GM10248 (cell line): ENCODE results near the gene TAMALIN.

ENCODE experiments used
- CTCF ChIA-PET: fragments of 300-600 bp; sonication (Branson Sonifier 250); formaldehyde crosslinking; extraction: SDS; loops from one replicate; lab custom pipeline; 2021; ENCODE audit warnings: antibody characterized with exemption; lab: Yijun Ruan, JAX
- POLR2A ChIA-PET: fragments of 350-650 bp; sonication (Branson Sonifier 250); formaldehyde crosslinking; extraction: SDS; loops from one replicate; lab custom pipeline; 2020; ENCODE audit warnings: antibody characterized with exemption; lab: Yijun Ruan, JAX
- DNase-seq: peaks from one replicate; pipeline ENCODE4 v3.0.0; 2012; ENCODE audit errors: extremely low spot score
- TF ChIP-seq, protein P1 (sequence below): IDR thresholded peaks from 2 replicates; pipeline ENCODE4 v1.5.1; 2012; ENCODE audit warnings: mild to moderate bottlenecking, low read depth; ENCODE audit errors: extremely low read depth, missing control alignments, control extremely low read depth

Gene TAMALIN

GRCh38 chr12:52003591-52003990, 3.2 kb upstream of the TAMALIN start:
- DNase-seq = no peak
- ChIA-PET CTCF (interaction anchor here (1.0 to 32.6 kb wide), 15 partner anchors 10 to 122 kb away, joined by 3 to 870 read pairs (median 4); partner anchors contain the start of genes ATG101 and NR4A1), POLR2A (interaction anchor here (1.5 kb wide), 1 partner anchor 47 kb away, joined by 4 read pairs; the partner anchor contains the start of gene NR4A1)
- TF ChIP-seq, protein P1, sequence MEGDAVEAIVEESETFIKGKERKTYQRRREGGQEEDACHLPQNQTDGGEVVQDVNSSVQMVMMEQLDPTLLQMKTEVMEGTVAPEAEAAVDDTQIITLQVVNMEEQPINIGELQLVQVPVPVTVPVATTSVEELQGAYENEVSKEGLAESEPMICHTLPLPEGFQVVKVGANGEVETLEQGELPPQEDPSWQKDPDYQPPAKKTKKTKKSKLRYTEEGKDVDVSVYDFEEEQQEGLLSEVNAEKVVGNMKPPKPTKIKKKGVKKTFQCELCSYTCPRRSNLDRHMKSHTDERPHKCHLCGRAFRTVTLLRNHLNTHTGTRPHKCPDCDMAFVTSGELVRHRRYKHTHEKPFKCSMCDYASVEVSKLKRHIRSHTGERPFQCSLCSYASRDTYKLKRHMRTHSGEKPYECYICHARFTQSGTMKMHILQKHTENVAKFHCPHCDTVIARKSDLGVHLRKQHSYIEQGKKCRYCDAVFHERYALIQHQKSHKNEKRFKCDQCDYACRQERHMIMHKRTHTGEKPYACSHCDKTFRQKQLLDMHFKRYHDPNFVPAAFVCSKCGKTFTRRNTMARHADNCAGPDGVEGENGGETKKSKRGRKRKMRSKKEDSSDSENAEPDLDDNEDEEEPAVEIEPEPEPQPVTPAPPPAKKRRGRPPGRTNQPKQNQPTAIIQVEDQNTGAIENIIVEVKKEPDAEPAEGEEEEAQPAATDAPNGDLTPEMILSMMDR = no peak

GRCh38 chr12:52004042-52004648, 2.6 kb upstream of the TAMALIN start:
- POLR2A ChIA-PET = interaction anchor here (1.5 kb wide), 1 partner anchor 47 kb away, joined by 4 read pairs; the partner anchor contains the start of gene NR4A1
- no peak for DNase-seq
- TF ChIP-seq, protein P1 = peak; percentile 54
- CTCF ChIA-PET = interaction anchor here (0.6 to 32.6 kb wide), 16 partner anchors 11 to 121 kb away, joined by 3 to 870 read pairs (median 4); partner anchors contain the start of genes ATG101 and NR4A1

DNA sequence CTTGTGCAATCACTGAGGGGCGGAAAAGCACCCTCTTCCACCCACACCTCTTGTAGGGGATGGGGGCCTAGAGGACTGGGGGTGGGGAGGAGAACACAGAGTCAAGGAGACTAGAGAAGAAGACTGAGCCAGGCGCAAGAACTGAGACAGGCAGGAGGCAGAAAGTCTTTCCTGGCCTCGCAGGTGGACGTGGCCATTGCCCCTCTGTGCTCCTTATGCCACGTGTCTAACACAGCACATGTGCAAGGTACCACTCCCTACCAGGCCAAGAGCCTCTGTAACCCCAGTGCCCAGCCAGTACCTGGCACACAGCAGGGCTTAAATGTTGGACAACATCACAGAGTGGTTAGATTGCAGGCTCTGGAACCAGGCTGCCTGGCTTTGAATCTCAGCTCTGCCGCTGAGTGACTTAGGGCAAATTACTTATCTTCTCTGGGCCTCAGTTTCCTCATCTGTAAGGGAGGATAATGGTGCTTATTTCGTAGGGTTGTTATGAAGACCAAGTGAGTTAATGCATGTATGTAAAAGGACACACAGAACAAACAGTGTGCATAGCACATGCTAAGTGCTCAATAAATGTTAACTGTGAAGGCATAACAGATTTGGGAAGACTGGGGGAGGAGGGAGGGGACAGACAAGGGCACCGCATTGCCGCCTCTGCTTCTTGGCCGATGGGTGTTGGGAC, 1.4 kb upstream of the TAMALIN start:
- ChIA-PET CTCF (interaction anchor here (1.8 to 32.6 kb wide), 4 partner anchors 12 to 25 kb away, joined by 6 to 870 read pairs (median 46); no protein-coding TSS in a partner anchor), POLR2A (interaction anchor here (1.5 kb wide), 1 partner anchor 46 kb away, joined by 4 read pairs; the partner anchor contains the start of gene NR4A1)
- TF ChIP-seq, protein P1 = no peak
- DNase-seq = no peak

- POLR2A ChIA-PET = interaction anchor here (0.9 to 1.2 kb wide), 5 partner anchors 12 to 19 kb away, joined by 3 to 9 read pairs (median 7); no protein-coding TSS in a partner anchor
- TF ChIP-seq, protein P1 = no peak
- CTCF ChIA-PET = interaction anchor here (0.7 to 32.6 kb wide), 5 partner anchors 13 to 115 kb away, joined by 3 to 870 read pairs (median 6); no protein-coding TSS in a partner anchor
- peak; percentile 80 for DNase-seq
These were observed 643 bp upstream of the TAMALIN start for GRCh38 chr12:52005903-52006703.

GRCh38 chr12:52007158-52007921, 594 bp downstream of the TAMALIN start:
- POLR2A ChIA-PET = interaction anchor here (0.9 to 1.2 kb wide), 4 partner anchors 10 to 18 kb away, joined by 3 to 9 read pairs (median 8); no protein-coding TSS in a partner anchor
- CTCF ChIA-PET = interaction anchor here (1.3 to 32.6 kb wide), 4 partner anchors 14 to 114 kb away, joined by 5 to 870 read pairs (median 44); no protein-coding TSS in a partner anchor
- peak; percentile 64 for DNase-seq
- TF ChIP-seq, protein P1 = no peak
